ENCODE results near the gene EXOC4.

Gene EXOC4

GRCh38 chr7:133355822-133356221 is 102.9 kb downstream of the EXOC4 start:
- DNase-seq (ENCODE audit: low spot score in 2 of 2) (no peak), ATAC-seq (no peak)
- Mint-ChIP-seq H3K4me1 (no peaks in the 10 kb centered on the region), H3K4me3 (no peak overlapping the region), H3K27ac (no peak overlapping the region), H3K36me3 (peaks cover 7% of the 10 kb centered on the region), H3K9me3 (peaks cover 16% of the 10 kb centered on the region)

- H3K36me3 Mint-ChIP-seq: peaks cover 12% of the 10 kb centered on the region
- ATAC-seq (no peak), DNase-seq (ENCODE audit: low spot score in 2 of 2) (no peak)
- H3K9me3 Mint-ChIP-seq: peaks cover 1% of the 10 kb centered on the region
- no peak overlapping the region for H3K27ac Mint-ChIP-seq
- H3K4me1 Mint-ChIP-seq: no peaks in the 10 kb centered on the region
- no peak overlapping the region for H3K4me3 Mint-ChIP-seq
Observed at GRCh38 chr7:133358708-133359107, 105.8 kb downstream of the EXOC4 start.

- no peak overlapping the region for H3K4me3 Mint-ChIP-seq
- no peaks in the 10 kb centered on the region for H3K9me3 Mint-ChIP-seq
- DNase-seq (ENCODE audit: low spot score in 2 of 2) (no peak), ATAC-seq (no peak)
- H3K4me1 Mint-ChIP-seq: no peaks in the 10 kb centered on the region
- H3K27ac Mint-ChIP-seq: no peak overlapping the region
- H3K36me3 Mint-ChIP-seq: peaks cover 12% of the 10 kb centered on the region
Observed at GRCh38 chr7:133359449-133359848, 106.6 kb downstream of the EXOC4 start.

GRCh38 chr7:133360201-133360600 is 107.3 kb downstream of the EXOC4 start:
- Mint-ChIP-seq H3K36me3 (peaks cover 12% of the 10 kb centered on the region), H3K27ac (no peak overlapping the region), H3K4me3 (no peak overlapping the region), H3K9me3 (no peaks in the 10 kb centered on the region), H3K4me1 (peaks cover 2% of the 10 kb centered on the region)
- ATAC-seq: no peak
- no peak for DNase-seq (ENCODE audit: low spot score in 2 of 2)

- H3K4me1 Mint-ChIP-seq: peaks cover 9% of the 10 kb centered on the region
- no peak overlapping the region for H3K4me3 Mint-ChIP-seq
- no peaks in the 10 kb centered on the region for H3K9me3 Mint-ChIP-seq
- no peak overlapping the region for H3K27ac Mint-ChIP-seq
- ATAC-seq (no peak), DNase-seq (ENCODE audit: low spot score in 2 of 2) (no peak)
- H3K36me3 Mint-ChIP-seq: peaks cover 5% of the 10 kb centered on the region
Observed at GRCh38 chr7:133361806-133362205, 108.9 kb downstream of the EXOC4 start.

- Mint-ChIP-seq H3K9me3 (no peaks in the 10 kb centered on the region), H3K4me3 (no peak overlapping the region), H3K27ac (peak overlapping the region; percentile 24), H3K4me1 (peaks cover 18% of the 10 kb centered on the region), H3K36me3 (peaks cover 5% of the 10 kb centered on the region)
- ATAC-seq (no peak), DNase-seq (ENCODE audit: low spot score in 2 of 2) (no peak)
Observed at GRCh38 chr7:133364959-133365690, 112.2 kb downstream of the EXOC4 start.

- Mint-ChIP-seq H3K4me1 (peaks cover 18% of the 10 kb centered on the region), H3K4me3 (no peak overlapping the region), H3K27ac (no peak overlapping the region), H3K9me3 (no peaks in the 10 kb centered on the region), H3K36me3 (peaks cover 5% of the 10 kb centered on the region)
- ATAC-seq (no peak), DNase-seq (ENCODE audit: low spot score in 2 of 2) (no peak)
Observed at GRCh38 chr7:133365917-133366316, 113.0 kb downstream of the EXOC4 start.

GRCh38 chr7:133367561-133367960 is 114.7 kb downstream of the EXOC4 start:
- Mint-ChIP-seq H3K27ac (no peak overlapping the region), H3K4me1 (peaks cover 18% of the 10 kb centered on the region), H3K4me3 (no peak overlapping the region), H3K36me3 (no peaks in the 10 kb centered on the region), H3K9me3 (no peaks in the 10 kb centered on the region)
- ATAC-seq (no peak), DNase-seq (ENCODE audit: low spot score in 2 of 2) (no peak)

- H3K4me3 Mint-ChIP-seq: no peak overlapping the region
- no peaks in the 10 kb centered on the region for H3K9me3 Mint-ChIP-seq
- no peak for ATAC-seq
- no peak for DNase-seq (ENCODE audit: low spot score in 2 of 2)
- H3K36me3 Mint-ChIP-seq: no peaks in the 10 kb centered on the region
- H3K4me1 Mint-ChIP-seq: peaks cover 18% of the 10 kb centered on the region
- H3K27ac Mint-ChIP-seq: no peak overlapping the region
Observed at GRCh38 chr7:133369130-133369529, 116.3 kb downstream of the EXOC4 start.

- no peak for DNase-seq (ENCODE audit: low spot score in 2 of 2)
- Mint-ChIP-seq H3K36me3 (no peaks in the 10 kb centered on the region), H3K27ac (no peak overlapping the region), H3K9me3 (no peaks in the 10 kb centered on the region), H3K4me1 (peaks cover 11% of the 10 kb centered on the region), H3K4me3 (no peak overlapping the region)
- no peak for ATAC-seq
Observed at GRCh38 chr7:133371616-133372015, 118.7 kb downstream of the EXOC4 start.

- H3K36me3 Mint-ChIP-seq: no peaks in the 10 kb centered on the region
- no peak overlapping the region for H3K4me3 Mint-ChIP-seq
- peaks cover 1% of the 10 kb centered on the region for H3K9me3 Mint-ChIP-seq
- DNase-seq (ENCODE audit: low spot score in 2 of 2): no peak
- H3K4me1 Mint-ChIP-seq: peaks cover 8% of the 10 kb centered on the region
- no peak for ATAC-seq
- H3K27ac Mint-ChIP-seq: no peak overlapping the region
Observed at GRCh38 chr7:133372337-133372736, 119.5 kb downstream of the EXOC4 start.

- DNase-seq (ENCODE audit: low spot score in 2 of 2): no peak
- Mint-ChIP-seq H3K4me3 (no peak overlapping the region), H3K36me3 (no peaks in the 10 kb centered on the region), H3K4me1 (no peaks in the 10 kb centered on the region), H3K9me3 (peaks cover 8% of the 10 kb centered on the region), H3K27ac (no peak overlapping the region)
- no peak for ATAC-seq
Observed at GRCh38 chr7:133376514-133376913, 123.6 kb downstream of the EXOC4 start.

GRCh38 chr7:133381965-133382364 is 129.1 kb downstream of the EXOC4 start:
- DNase-seq (ENCODE audit: low spot score in 2 of 2) (no peak), ATAC-seq (no peak)
- H3K9me3 Mint-ChIP-seq: peaks cover 8% of the 10 kb centered on the region
- H3K36me3 Mint-ChIP-seq: no peaks in the 10 kb centered on the region
- no peak overlapping the region for H3K4me3 Mint-ChIP-seq
- H3K27ac Mint-ChIP-seq: no peak overlapping the region
- no peaks in the 10 kb centered on the region for H3K4me1 Mint-ChIP-seq

GRCh38 chr7:133382775-133383559 is 130.1 kb downstream of the EXOC4 start:
- H3K36me3 Mint-ChIP-seq: no peaks in the 10 kb centered on the region
- H3K4me1 Mint-ChIP-seq: no peaks in the 10 kb centered on the region
- H3K9me3 Mint-ChIP-seq: peaks cover 4% of the 10 kb centered on the region
- no peak overlapping the region for H3K4me3 Mint-ChIP-seq
- DNase-seq (ENCODE audit: low spot score in 2 of 2) (no peak), ATAC-seq (no peak)
- no peak overlapping the region for H3K27ac Mint-ChIP-seq

- no peak overlapping the region for H3K4me3 Mint-ChIP-seq
- ATAC-seq (no peak), DNase-seq (ENCODE audit: low spot score in 2 of 2) (no peak)
- no peak overlapping the region for H3K27ac Mint-ChIP-seq
- no peaks in the 10 kb centered on the region for H3K9me3 Mint-ChIP-seq
- no peaks in the 10 kb centered on the region for H3K36me3 Mint-ChIP-seq
- peaks cover 6% of the 10 kb centered on the region for H3K4me1 Mint-ChIP-seq
Observed at GRCh38 chr7:133386205-133386604, 133.3 kb downstream of the EXOC4 start.

- Mint-ChIP-seq H3K9me3 (no peaks in the 10 kb centered on the region), H3K4me3 (no peak overlapping the region), H3K27ac (no peak overlapping the region), H3K4me1 (peaks cover 13% of the 10 kb centered on the region), H3K36me3 (no peaks in the 10 kb centered on the region)
- DNase-seq (ENCODE audit: low spot score in 2 of 2) (no peak), ATAC-seq (no peak)
Observed at GRCh38 chr7:133389727-133390126, 136.8 kb downstream of the EXOC4 start.

Measured in stimulated activated effector memory CD8-positive, alpha-beta T cell treated with anti-CD3 and anti-CD28 coated beads, Interleukin-12 subunit alpha, Interleukin-12 subunit beta, amount 100 ng/mL, for 72 hours (primary cell).